NCI-H1092 (cell line): Measurements from ENCODE around the gene CYFIP1.

Experiments used
- DNase-seq: peaks from one replicate; lab custom pipeline; 2025; lab: John Stamatoyannopoulos, UW

Gene CYFIP1

GRCh38 chr15:22950256-22950990, 29.7 kb downstream of the CYFIP1 start:
- DNase-seq: no peak

- no peak for DNase-seq
These were observed 31.1 kb downstream of the CYFIP1 start for GRCh38 chr15:22949074-22949547.

- no peak for DNase-seq
These were observed 32.1 kb downstream of the CYFIP1 start for GRCh38 chr15:22948056-22948455.

- DNase-seq: no peak
These were observed 32.8 kb downstream of the CYFIP1 start for GRCh38 chr15:22947101-22948000.

GRCh38 chr15:22945071-22945470, 35.1 kb downstream of the CYFIP1 start:
- no peak for DNase-seq

GRCh38 chr15:22944651-22945050, 35.5 kb downstream of the CYFIP1 start:
- DNase-seq: no peak

- no peak for DNase-seq
These were observed 37.3 kb downstream of the CYFIP1 start for GRCh38 chr15:22942877-22943276.

- DNase-seq: no peak
These were observed 37.8 kb downstream of the CYFIP1 start for GRCh38 chr15:22942306-22942855.

GRCh38 chr15:22941179-22941578, 39.0 kb downstream of the CYFIP1 start:
- no peak for DNase-seq

- DNase-seq: no peak
These were observed 40.5 kb downstream of the CYFIP1 start for GRCh38 chr15:22939652-22940061.

GRCh38 chr15:22939051-22939450, 41.1 kb downstream of the CYFIP1 start:
- no peak for DNase-seq

- DNase-seq: no peak
These were observed 43.3 kb downstream of the CYFIP1 start for GRCh38 chr15:22936577-22937472.

- no peak for DNase-seq
These were observed 46.5 kb downstream of the CYFIP1 start for GRCh38 chr15:22933641-22934061.

GRCh38 chr15:22931784-22932536, 48.2 kb downstream of the CYFIP1 start:
- DNase-seq: no peak

- no peak for DNase-seq
These were observed 49.2 kb downstream of the CYFIP1 start for GRCh38 chr15:22930782-22931484.

GRCh38 chr15:22927761-22928160, 52.4 kb downstream of the CYFIP1 start:
- no peak for DNase-seq

GRCh38 chr15:22925875-22926274, 54.3 kb downstream of the CYFIP1 start:
- DNase-seq: no peak

GRCh38 chr15:22922003-22922402, 58.2 kb downstream of the CYFIP1 start:
- DNase-seq: no peak

- DNase-seq: no peak
These were observed 61.0 kb downstream of the CYFIP1 start for GRCh38 chr15:22919171-22919570.

GRCh38 chr15:22918596-22919140, 61.5 kb downstream of the CYFIP1 start:
- DNase-seq: no peak
